Gastrocnemius medialis (tissue), 4 donors: ENCODE data around the gene PRDM16.

ENCODE experiments used
- CTCF ChIP-seq, 5 experiments: fragments of 450-650 bp in 3 of 5; fragments of 200-600 bp in 2 of 5; sonication (generic) in 2 of 5; IDR thresholded peaks in 4 of 5; conservative IDR thresholded peaks in 1 of 5; 1 replicate in 4 of 5; 2 replicates in 1 of 5; pipeline ENCODE4 v1.5.1; 2016 to 2019; ENCODE audit warnings: antibody characterized with exemption in 5 of 5, mild to moderate bottlenecking in 3 of 5, moderate library complexity in 3 of 5
- POLR2A ChIP-seq, 2 donors: fragments of 450-650 bp; IDR thresholded peaks; one replicate each; pipeline ENCODE4 v1.6.1; 2017; ENCODE audit warnings: antibody characterized with exemption in 2 of 2, mild to moderate bottlenecking in 2 of 2, moderate library complexity in 2 of 2

- TF ChIP-seq CTCF (IDR thresholded peaks at IDR 0.05 in 4 of 5, conservative IDR thresholded peaks at IDR 0.05 in 1 of 5) (no peak), POLR2A (IDR thresholded peaks at IDR 0.05) (no peak)
Observed at GRCh38 chr1:3481836-3482375, 412.9 kb downstream of the PRDM16 start.
